ENCODE data around the gene PAX3. TPM values are rescaled to one million over a fixed set of nuclear protein-coding genes. Genes with fewer than 3 reads are reported as not detected.

Gene PAX3
- total and polyA plus RNA-seq, 4 donors: not detected

GRCh38 chr2:222249444-222249843 lies 49.4 kb downstream of the PAX3 start:
- Histone ChIP-seq H3K9ac (ENCODE audit: low read depth in 1 of 2, low read length in 2 of 2) (no peak overlapping the region), H3K27me3 (ENCODE audit: control insufficient read depth in 4 of 4, insufficient read depth in 4 of 4, low read length in 3 of 4) (no peaks in the 10 kb centered on the region)
- WGBS: 68% methylated on average over 5 of the region's 5 CpGs

More at GRCh38 chr2:222249444-222249843, 49.4 kb downstream of the PAX3 start:
- no peaks in the 10 kb centered on the region for H3K9me3 ChIP-seq (ENCODE audit: control insufficient read depth in 4 of 4, low read length in 3 of 4)
- no peaks in the 10 kb centered on the region for H3K36me3 ChIP-seq (ENCODE audit: control insufficient read depth in 4 of 4, insufficient read depth in 3 of 4, low read depth in 1 of 4, low read length in 3 of 4)
- no peak overlapping the region for H3K4me3 ChIP-seq (ENCODE audit: low read depth in 1 of 3, low read length in 3 of 3)
- no peak overlapping the region for H3K27ac ChIP-seq (ENCODE audit: low read depth in 1 of 2, low read length in 2 of 2)
- no peak for DNase-seq (ENCODE audit: low spot score)
- no peak for TF ChIP-seq GABPA (IDR thresholded peaks at IDR 0.05 in 1 of 2, conservative IDR thresholded peaks at IDR 0.05 in 1 of 2)
- TF ChIP-seq YY1 (IDR thresholded peaks at IDR 0.05): no peak
- no peak for TF ChIP-seq FOXA1 (IDR thresholded peaks at IDR 0.05)
- no peak for TF ChIP-seq NR2F2 (IDR thresholded peaks at IDR 0.05)
- no peak for TF ChIP-seq SP1 (IDR thresholded peaks at IDR 0.05)
- no peak for TF ChIP-seq RXRA (IDR thresholded peaks at IDR 0.05)
- TF ChIP-seq ZBTB33 (IDR thresholded peaks at IDR 0.05): no peak
- TF ChIP-seq REST (IDR thresholded peaks at IDR 0.05): no peak
- TF ChIP-seq EGR1 (IDR thresholded peaks at IDR 0.05; ENCODE audit: low read depth in 2 of 2): no peak
- no peak for TF ChIP-seq HNF4G (IDR thresholded peaks at IDR 0.05)
- TF ChIP-seq HNF4A (conservative IDR thresholded peaks at IDR 0.05): no peak
- no peak for TF ChIP-seq JUND (IDR thresholded peaks at IDR 0.05)
- no peak for TF ChIP-seq RAD21 (IDR thresholded peaks at IDR 0.05)
- TF ChIP-seq CTCF (IDR thresholded peaks at IDR 0.05; ENCODE audit: low read depth, low read length, missing input control): no peak
- TF ChIP-seq TAF1 (conservative IDR thresholded peaks at IDR 0.05): no peak
- no peaks in the 10 kb centered on the region for H3K4me1 ChIP-seq (ENCODE audit: control insufficient read depth in 4 of 4, insufficient read depth in 4 of 4, low read length in 3 of 4)
